Gastroesophageal sphincter (tissue), 4 donors: Measurements from ENCODE around the gene ITGA5. TPM values are rescaled to one million over a fixed set of nuclear protein-coding genes. Genes with fewer than 3 reads are reported as not detected.
A peak's percentile ranks its signal among the peaks of the same experiment; 100 is the strongest.

Experiments
- ATAC-seq: fragments of 150-250 bp; one replicate; pipeline ENCODE4 v1.9.1; 2016; ENCODE audit warnings: mild to moderate bottlenecking, moderate library complexity
- H3K27ac ChIP-seq, 4 donors: fragments of 200-600 bp; sonication (generic) in 3 of 4; 1 replicate in 3 of 4; 2 replicates in 1 of 4; pipeline ENCODE4 v1.5.1; 2016 to 2019
- H3K27me3 ChIP-seq: fragments of 200-600 bp; sonication (generic); one replicate; pipeline ENCODE4 v1.5.1; 2019
- H3K36me3 ChIP-seq, 2 donors: fragments of 200-600 bp; sonication (generic); one replicate each; pipeline ENCODE4 v1.5.1; 2019; ENCODE audit warnings: control low read depth in 1 of 2
- H3K4me1 ChIP-seq, 3 donors: fragments of 200-600 bp; sonication (generic); 1 replicate in 2 of 3; 2 replicates in 1 of 3; pipeline ENCODE4 v1.5.1; 2016 to 2019; ENCODE audit warnings: control low read depth in 2 of 3
- H3K4me3 ChIP-seq, 2 donors: fragments of 200-600 bp; sonication (generic); one replicate each; pipeline ENCODE4 v1.5.1; 2019; ENCODE audit warnings: mild to moderate bottlenecking in 1 of 2, moderate library complexity in 1 of 2
- H3K9me3 ChIP-seq, 3 donors: fragments of 200-600 bp; sonication (generic); one replicate each; pipeline ENCODE4 v1.5.1; 2017 to 2019; ENCODE audit warnings: control low read depth in 2 of 3
- EP300 ChIP-seq: sonication (generic); formaldehyde crosslinking; IDR thresholded peaks from one replicate; pipeline ENCODE4 v1.6.1; 2017; ENCODE audit warnings: antibody characterized with exemption, mild to moderate bottlenecking
- POLR2A ChIP-seq, 2 donors: fragments of 450-650 bp; IDR thresholded peaks; one replicate each; pipeline ENCODE4 v1.6.1; 2017; ENCODE audit warnings: antibody characterized with exemption in 2 of 2, mild to moderate bottlenecking in 2 of 2, moderate library complexity in 1 of 2
- POLR2AphosphoS5 ChIP-seq: sonication (generic); formaldehyde crosslinking; IDR thresholded peaks from one replicate; pipeline ENCODE4 v1.6.1; 2017; ENCODE audit warnings: antibody characterized with exemption
- WGBS, 2 donors: methylation state at CpG; one replicate each; pipeline ENCODE4 v1.1.5; 2018; ENCODE audit warnings: low coverage in 1 of 2; 5-methylcytosine and 5-hydroxymethylcytosine counted together
- total RNA-seq, 4 donors: library from RNA; depleted of rRNA; stranded (reverse); fragments of >200 nt; gene quantifications; one replicate each; pipeline ENCODE4 v1.1.0, GENCODE V29; 2016
- TF ChIP-seq, protein P1 (sequence below), 4 experiments: fragments of 200-600 bp in 2 of 4; fragments of 450-650 bp in 2 of 4; sonication (generic) in 1 of 4; IDR thresholded peaks; one replicate each; pipeline ENCODE4 v1.5.1; 2017 to 2019; ENCODE audit warnings: antibody characterized with exemption in 4 of 4, mild to moderate bottlenecking in 2 of 4, moderate library complexity in 2 of 4

Gene ITGA5
- total RNA-seq, 4 donors from 2014 or later: 141 to 908 (median 220) TPM

DNA sequence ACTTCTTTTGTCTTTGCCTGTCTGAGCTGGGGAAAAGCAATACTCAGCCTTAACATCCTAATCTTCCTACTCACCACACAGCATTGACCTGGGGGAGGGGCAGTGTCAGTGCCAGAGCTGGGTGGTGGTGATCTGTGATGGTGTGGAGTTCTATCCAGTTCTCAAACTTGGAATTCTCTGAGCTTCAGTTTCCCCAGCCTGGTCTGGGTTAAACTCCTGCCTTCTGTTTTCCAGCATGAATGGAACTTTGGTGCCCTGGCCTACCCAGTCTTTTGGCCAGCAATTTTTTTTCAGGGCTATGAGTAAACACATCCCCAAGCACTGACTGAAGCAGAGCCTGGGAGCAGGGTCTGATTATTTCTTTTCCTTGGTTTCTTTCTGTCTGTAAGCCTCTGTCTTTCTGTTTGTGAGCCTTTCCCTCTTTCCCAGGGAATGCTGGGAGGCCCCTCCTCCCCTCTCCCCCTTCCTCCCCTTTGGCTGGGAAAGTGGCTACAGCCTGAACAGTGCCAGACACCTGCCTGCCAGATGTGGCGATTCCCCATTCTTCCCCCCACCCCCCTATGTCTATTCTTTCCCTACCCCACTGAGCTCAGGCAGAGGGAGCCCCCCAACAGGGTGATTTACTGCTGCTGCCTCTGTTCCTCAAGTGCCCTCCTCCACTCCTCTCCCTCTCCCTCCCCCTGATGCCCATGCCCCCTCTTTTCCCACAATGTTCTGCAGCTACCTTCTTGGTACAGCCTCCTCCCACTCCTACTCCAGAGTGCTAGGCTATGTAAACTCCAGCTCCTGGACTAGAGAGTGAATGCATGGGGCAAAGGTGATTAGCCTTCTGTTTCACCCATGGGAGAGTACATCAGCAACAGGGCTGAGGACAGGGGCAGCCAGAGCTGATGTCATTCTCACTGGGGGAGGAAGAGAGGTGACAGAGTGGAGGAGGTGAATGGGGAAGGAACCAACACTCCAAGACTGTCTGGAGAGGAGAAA is 65.9 kb downstream of the ITGA5 start:
- H3K27me3 ChIP-seq: no peaks in the 10 kb centered on the region
- peak; percentile 65 for ATAC-seq
- peak overlapping the region; percentile 40 to 83 (median 80) for H3K27ac ChIP-seq
- H3K9me3 ChIP-seq: no peaks in the 10 kb centered on the region
- H3K4me1 ChIP-seq: peaks cover 4 to 68% (median 20%) of the 10 kb centered on the region in 3 donors
- no peak for TF ChIP-seq EP300
- TF ChIP-seq POLR2AphosphoS5: no peak
- TF ChIP-seq POLR2A (IDR thresholded peaks at IDR 0.05): no peak
- TF ChIP-seq, protein P1, sequence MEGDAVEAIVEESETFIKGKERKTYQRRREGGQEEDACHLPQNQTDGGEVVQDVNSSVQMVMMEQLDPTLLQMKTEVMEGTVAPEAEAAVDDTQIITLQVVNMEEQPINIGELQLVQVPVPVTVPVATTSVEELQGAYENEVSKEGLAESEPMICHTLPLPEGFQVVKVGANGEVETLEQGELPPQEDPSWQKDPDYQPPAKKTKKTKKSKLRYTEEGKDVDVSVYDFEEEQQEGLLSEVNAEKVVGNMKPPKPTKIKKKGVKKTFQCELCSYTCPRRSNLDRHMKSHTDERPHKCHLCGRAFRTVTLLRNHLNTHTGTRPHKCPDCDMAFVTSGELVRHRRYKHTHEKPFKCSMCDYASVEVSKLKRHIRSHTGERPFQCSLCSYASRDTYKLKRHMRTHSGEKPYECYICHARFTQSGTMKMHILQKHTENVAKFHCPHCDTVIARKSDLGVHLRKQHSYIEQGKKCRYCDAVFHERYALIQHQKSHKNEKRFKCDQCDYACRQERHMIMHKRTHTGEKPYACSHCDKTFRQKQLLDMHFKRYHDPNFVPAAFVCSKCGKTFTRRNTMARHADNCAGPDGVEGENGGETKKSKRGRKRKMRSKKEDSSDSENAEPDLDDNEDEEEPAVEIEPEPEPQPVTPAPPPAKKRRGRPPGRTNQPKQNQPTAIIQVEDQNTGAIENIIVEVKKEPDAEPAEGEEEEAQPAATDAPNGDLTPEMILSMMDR (IDR thresholded peaks at IDR 0.05): no peak
- H3K4me3 ChIP-seq: no peak overlapping the region
- peaks cover 4 to 33% of the 10 kb centered on the region in 2 donors for H3K36me3 ChIP-seq
- WGBS, 2 donors: 14% methylated on average over 1 of the region's 1 CpG; no CpG with 5 or more reads in 1 of the 2 donors

DNA sequence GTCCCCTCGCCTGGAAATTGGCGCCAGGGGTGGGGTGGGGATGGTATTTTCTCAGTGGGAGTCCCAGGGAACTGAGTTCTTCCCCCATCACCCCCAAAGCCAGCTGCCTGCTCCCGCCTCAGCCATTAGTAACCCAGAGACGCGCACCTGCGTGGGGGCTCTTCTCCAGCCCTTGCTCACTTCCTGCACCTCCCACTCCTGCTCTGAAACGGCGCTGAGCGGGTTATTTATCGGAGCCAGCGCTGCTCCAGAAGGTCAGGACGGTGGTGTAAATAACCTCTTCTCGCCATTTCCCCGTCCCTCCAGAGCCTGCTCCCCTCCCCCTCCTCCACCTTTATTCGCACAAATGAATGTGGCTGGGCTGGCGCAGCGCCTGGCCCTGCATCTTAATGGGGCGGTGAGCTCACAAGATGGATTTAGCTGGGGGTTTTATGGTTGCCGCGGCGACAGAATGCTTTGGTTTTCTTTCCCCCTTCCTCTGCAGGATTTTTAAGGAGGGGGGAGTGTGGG is 67.0 kb downstream of the ITGA5 start:
- 12 to 20% methylated on average over 6 to 9 of the region's 21 CpGs for WGBS, 2 donors
- Histone ChIP-seq H3K9me3 (no peaks in the 10 kb centered on the region), H3K4me1 (peaks cover 4 to 57% (median 19%) of the 10 kb centered on the region in 3 donors), H3K27me3 (no peaks in the 10 kb centered on the region), H3K36me3 (peaks cover 4 to 44% of the 10 kb centered on the region in 2 donors), H3K27ac (peak overlapping the region; percentile 40 to 83 (median 80)), H3K4me3 (peak overlapping the region in 1 of 2 donors; percentile 33)
- ATAC-seq: peak; percentile 39
- TF ChIP-seq EP300 (no peak), POLR2AphosphoS5 (peak; percentile 67)

DNA sequence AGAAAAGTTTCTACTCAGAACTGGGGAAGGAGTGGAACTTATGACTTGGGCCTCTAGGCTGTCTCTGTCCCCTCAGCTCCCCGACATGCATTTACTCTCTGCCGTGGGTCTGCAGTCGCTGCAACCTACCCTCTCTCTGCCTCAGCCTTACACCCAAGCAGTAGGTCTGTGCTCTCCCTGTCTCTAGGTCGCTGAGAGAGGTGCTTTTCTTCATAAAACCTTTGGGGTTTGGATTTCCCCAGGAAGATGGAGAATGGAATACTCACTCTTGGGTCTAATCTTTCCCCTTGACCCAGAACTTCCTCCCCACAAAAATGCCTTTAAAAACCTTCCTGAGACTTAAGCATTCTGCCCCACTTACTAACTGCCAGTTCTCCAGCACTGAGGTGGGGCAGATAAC is 67.7 kb downstream of the ITGA5 start:
- 49 to 53% methylated on average over 3 to 4 of the region's 4 CpGs for WGBS, 2 donors
- ATAC-seq: no peak

DNA sequence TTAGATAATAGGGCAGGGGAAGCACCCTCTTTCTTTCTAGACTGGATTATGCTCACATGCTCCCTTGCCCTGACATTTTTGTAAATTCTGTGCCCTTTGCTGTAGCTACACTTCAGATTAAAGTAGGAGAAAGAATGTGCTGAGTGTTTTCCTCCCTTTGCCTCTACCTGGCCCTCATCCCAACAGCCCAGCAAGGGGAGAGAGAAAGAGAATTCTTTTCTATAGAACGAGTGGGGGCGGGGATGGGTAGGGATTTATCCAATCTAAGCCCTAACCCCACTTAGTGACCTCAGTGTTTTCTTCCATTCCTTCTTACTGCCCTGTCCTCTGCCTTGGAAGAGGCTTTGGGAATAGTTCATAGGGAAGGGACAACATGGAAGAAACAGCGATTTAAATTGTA is 68.3 kb downstream of the ITGA5 start:
- peaks cover 4 to 57% of the 10 kb centered on the region in 2 donors for H3K36me3 ChIP-seq
- TF ChIP-seq, protein P1 (IDR thresholded peaks at IDR 0.05): no peak
- TF ChIP-seq EP300 (no peak), POLR2A (IDR thresholded peaks at IDR 0.05) (no peak), POLR2AphosphoS5 (no peak)
- H3K27me3 ChIP-seq: no peaks in the 10 kb centered on the region
- 30 to 32% methylated on average over 3 of the region's 3 CpGs for WGBS, 2 donors
- H3K9me3 ChIP-seq: no peaks in the 10 kb centered on the region
- ATAC-seq: no peak
- peaks cover 4 to 44% (median 19%) of the 10 kb centered on the region in 3 donors for H3K4me1 ChIP-seq
- no peak overlapping the region for H3K4me3 ChIP-seq
- peak overlapping the region in 3 of 4 donors; percentile 80 to 83 (median 81) for H3K27ac ChIP-seq

More for the DNA sequence above, 67.7 kb downstream of the ITGA5 start:
- no peaks in the 10 kb centered on the region for H3K27me3 ChIP-seq
- no peaks in the 10 kb centered on the region for H3K9me3 ChIP-seq
- peaks cover 4 to 51% of the 10 kb centered on the region in 2 donors for H3K36me3 ChIP-seq
- TF ChIP-seq EP300: no peak
- TF ChIP-seq POLR2A (IDR thresholded peaks at IDR 0.05): no peak
- TF ChIP-seq, protein P1 (IDR thresholded peaks at IDR 0.05): no peak
- TF ChIP-seq POLR2AphosphoS5: no peak
- H3K4me3 ChIP-seq: no peak overlapping the region
- H3K4me1 ChIP-seq: peaks cover 4 to 50% (median 19%) of the 10 kb centered on the region in 3 donors
- peak overlapping the region in 3 of 4 donors; percentile 80 to 83 (median 81) for H3K27ac ChIP-seq

DNA sequence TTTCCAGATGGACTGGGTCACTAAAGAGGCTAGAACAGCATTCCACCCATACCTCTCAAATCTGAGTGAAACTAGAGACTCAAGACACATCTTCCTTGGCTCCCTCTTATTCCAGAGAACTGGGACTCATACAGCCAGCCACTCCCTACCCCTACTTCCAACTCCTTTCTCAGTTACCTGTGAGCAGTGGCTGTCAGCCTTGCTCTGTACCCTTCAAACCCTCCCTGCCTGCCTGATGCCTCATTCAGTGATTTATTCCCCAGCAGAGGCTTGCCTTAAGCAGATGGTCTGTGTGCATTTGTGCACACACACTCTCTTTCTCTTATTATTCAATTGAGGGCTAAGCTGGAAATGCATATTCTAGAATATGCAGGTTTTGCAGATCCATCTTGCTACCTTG is 69.4 kb downstream of the ITGA5 start:
- no peak for ATAC-seq
- peaks cover 4 to 68% of the 10 kb centered on the region in 2 donors for H3K36me3 ChIP-seq

More for the DNA sequence above, 69.4 kb downstream of the ITGA5 start:
- Histone ChIP-seq H3K27ac (no peak overlapping the region), H3K27me3 (no peaks in the 10 kb centered on the region), H3K9me3 (no peaks in the 10 kb centered on the region), H3K4me3 (no peak overlapping the region), H3K4me1 (peaks cover 4 to 38% (median 19%) of the 10 kb centered on the region in 3 donors)
- TF ChIP-seq EP300 (no peak), POLR2A (IDR thresholded peaks at IDR 0.05) (no peak), POLR2AphosphoS5 (no peak)
- TF ChIP-seq, protein P1 (IDR thresholded peaks at IDR 0.05): no peak
